CD4-positive, alpha-beta T cell treated with Interleukin-6 at 100 ng/mL for 8 hours (primary cell): Measurements from ENCODE around the gene NHLRC1.

Source experiments
- DNase-seq: peaks from one replicate; pipeline ENCODE4 v3.0.0-alpha.2; 2020; ENCODE audit warnings: mixed read lengths, low spot score

Gene NHLRC1

GRCh38 chr6:18138906-18139305 lies 16.4 kb upstream of the NHLRC1 start:
- DNase-seq = no peak

GRCh38 chr6:18136260-18136659 lies 13.8 kb upstream of the NHLRC1 start:
- DNase-seq = no peak

- DNase-seq = no peak
Measured at GRCh38 chr6:18135171-18135570, 12.7 kb upstream of the NHLRC1 start.

GRCh38 chr6:18132346-18132745 lies 9.9 kb upstream of the NHLRC1 start:
- no peak for DNase-seq

GRCh38 chr6:18126121-18126520 lies 3.6 kb upstream of the NHLRC1 start:
- DNase-seq = no peak

GRCh38 chr6:18121580-18122127 lies 823 bp downstream of the NHLRC1 start:
- no peak for DNase-seq

GRCh38 chr6:18119236-18119635 lies 3.2 kb downstream of the NHLRC1 start:
- DNase-seq = no peak

GRCh38 chr6:18118330-18118729 lies 4.1 kb downstream of the NHLRC1 start:
- no peak for DNase-seq

- DNase-seq = no peak
Measured at GRCh38 chr6:18117136-18117535, 5.3 kb downstream of the NHLRC1 start.

- no peak for DNase-seq
Measured at GRCh38 chr6:18115356-18115755, 7.1 kb downstream of the NHLRC1 start.

- no peak for DNase-seq
Measured at GRCh38 chr6:18110162-18110561, 12.3 kb downstream of the NHLRC1 start.

GRCh38 chr6:18107061-18107460 lies 15.4 kb downstream of the NHLRC1 start:
- DNase-seq = no peak

GRCh38 chr6:18102783-18103509 lies 19.5 kb downstream of the NHLRC1 start:
- no peak for DNase-seq

GRCh38 chr6:18101873-18102272 lies 20.6 kb downstream of the NHLRC1 start:
- DNase-seq = no peak

- no peak for DNase-seq
Measured at GRCh38 chr6:18101271-18101670, 21.2 kb downstream of the NHLRC1 start.

GRCh38 chr6:18100296-18100695 lies 22.2 kb downstream of the NHLRC1 start:
- no peak for DNase-seq

GRCh38 chr6:18099511-18099910 lies 23.0 kb downstream of the NHLRC1 start:
- DNase-seq = no peak

GRCh38 chr6:18096423-18096822 lies 26.1 kb downstream of the NHLRC1 start:
- DNase-seq = no peak

GRCh38 chr6:18091382-18091781 lies 31.1 kb downstream of the NHLRC1 start:
- no peak for DNase-seq

GRCh38 chr6:18090349-18090786 lies 32.1 kb downstream of the NHLRC1 start:
- DNase-seq = no peak

GRCh38 chr6:18088419-18089296 lies 33.8 kb downstream of the NHLRC1 start:
- no peak for DNase-seq

GRCh38 chr6:18087396-18088165 lies 34.9 kb downstream of the NHLRC1 start:
- DNase-seq = no peak
